Head of caudate nucleus (tissue), 42 donors: ENCODE results near the gene ADAM11.
A peak's percentile ranks its signal among the peaks of the same experiment; 100 is the strongest.

ENCODE experiments used
- DNase-seq, 42 donors: peaks; one replicate each; pipeline versions ENCODE4 v3.0.0 to v3.0.0-alpha.2; 2020 to 2021; ENCODE audit warnings: mixed read lengths in 7 of 42
- intact Hi-C: fragments of 100-400 bp; cut with DNase I; formaldehyde crosslinking; loops from one replicate; pipeline ENCODE4 v1.15.0; 2022

ADAM11 gene

DNA sequence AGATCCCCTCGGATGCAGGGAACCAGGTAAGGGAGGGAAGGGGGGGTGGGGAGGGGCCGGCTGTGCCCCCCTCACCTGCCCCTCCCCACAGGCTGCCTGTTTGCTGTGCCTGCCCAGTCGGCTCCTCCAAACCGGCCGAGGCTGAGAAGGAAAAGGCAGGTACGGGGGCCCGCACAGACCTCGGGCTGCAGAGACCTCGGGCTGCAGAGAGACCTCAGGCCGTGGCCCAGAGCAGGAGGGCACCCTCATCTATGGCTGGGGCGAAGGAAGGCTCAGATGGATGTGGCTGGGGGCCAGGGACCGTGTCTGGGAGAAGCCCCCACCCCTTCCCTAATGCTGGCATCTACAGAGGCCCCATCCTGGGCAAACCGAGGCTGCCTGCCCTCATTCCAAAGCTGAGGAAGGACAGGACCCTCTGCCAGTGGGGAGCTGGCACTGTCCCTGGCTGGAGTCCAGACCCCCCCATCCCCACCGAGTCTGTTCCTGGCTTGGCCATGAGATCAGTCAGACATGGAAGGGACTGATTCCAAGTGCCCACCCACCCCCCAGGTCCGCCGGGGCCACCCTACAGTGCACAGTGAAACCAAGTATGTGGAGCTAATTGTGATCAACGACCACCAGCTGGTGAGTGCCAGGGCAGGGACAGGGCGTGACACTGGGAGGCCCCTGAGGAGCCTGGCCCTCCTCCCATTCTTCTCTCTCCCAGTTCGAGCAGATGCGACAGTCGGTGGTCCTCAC is 13.7 kb downstream of the ADAM11 start:
- intact Hi-C loops, result no loop called here
- no peak for DNase-seq

DNA sequence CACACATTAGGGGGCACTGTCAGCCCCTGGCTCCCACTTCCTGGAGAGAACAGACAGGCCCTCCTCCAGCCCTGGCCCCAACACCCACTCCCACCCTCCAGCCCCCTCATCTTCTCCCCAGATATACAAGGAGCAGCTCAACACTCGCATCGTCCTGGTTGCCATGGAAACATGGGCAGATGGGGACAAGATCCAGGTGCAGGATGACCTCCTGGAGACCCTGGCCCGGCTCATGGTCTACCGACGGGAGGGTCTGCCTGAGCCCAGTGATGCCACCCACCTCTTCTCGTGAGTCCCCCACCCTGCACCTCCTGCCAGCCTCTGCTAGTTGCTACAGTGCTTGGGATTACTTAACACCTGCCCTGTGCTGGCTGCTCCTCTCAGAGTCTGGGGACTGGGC is 14.4 kb downstream of the ADAM11 start:
- DNase-seq, result no peak
- intact Hi-C loops, result no loop called here

DNA sequence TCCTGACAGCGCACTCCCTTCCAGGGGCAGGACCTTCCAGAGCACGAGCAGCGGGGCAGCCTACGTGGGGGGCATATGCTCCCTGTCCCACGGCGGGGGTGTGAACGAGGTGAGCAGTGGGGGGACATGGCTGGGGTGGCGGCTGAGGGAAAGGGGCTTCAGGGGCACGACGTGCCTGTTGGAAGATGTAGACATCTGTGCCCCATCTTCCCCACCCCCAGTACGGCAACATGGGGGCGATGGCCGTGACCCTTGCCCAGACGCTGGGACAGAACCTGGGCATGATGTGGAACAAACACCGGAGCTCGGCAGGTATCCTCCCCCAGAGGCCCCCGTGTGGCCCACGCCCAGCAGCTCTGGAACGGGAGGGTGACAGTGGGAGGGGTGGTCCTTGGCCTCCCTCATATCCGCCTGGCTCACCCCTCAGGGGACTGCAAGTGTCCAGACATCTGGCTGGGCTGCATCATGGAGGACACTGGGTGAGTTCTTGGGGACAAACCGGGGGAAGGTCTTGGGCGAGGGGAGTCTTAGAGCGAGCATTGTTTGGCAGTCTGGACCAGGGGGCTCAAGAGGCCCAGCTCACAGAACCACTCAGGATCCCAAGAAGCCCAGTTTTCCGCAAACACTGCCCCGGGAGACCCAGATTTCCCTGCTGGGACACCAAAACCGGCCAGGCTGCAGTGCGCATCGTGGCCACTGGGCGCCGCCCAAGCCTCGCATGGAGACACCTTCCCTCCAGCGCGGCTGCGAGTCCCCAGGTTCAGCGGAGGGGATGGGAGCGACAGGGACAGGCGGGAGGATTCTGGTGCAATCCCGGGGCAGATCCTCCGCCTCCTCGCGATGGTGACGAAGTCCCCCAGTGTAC is 15.7 kb downstream of the ADAM11 start:
- intact Hi-C loops, result no loop called here
- peak; percentile 84 to 97 (median 93) for DNase-seq

DNA sequence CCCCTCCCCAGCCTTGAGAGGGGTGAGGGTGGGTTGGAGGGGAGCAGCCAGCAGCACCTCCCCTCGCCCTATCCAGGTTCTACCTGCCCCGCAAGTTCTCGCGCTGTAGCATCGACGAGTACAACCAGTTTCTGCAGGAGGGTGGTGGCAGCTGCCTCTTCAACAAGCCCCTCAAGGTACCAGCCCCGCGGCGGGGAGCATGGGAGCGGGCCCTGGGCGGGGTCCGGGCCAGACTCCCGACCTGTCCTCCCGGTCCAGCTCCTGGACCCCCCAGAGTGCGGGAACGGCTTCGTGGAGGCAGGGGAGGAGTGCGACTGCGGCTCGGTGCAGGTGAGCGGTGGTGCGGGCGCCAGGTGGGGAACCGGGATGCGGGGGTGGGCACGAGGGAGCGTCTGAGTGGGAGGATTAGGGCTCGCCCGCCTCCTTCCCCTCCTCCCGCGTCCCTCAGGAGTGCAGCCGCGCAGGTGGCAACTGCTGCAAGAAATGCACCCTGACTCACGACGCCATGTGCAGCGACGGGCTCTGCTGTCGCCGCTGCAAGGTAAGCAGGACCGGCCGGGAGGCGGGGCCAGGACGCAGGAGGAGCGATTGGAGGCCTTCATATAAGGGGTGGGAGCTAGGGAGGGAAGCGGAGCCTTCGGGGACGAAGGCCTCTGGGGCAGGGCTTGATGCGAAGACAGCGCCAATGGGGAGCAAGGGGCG is 16.5 kb downstream of the ADAM11 start:
- intact Hi-C loops, result no loop called here
- peak in 40 of 42 donors; percentile 92 to 99 (median 97) for DNase-seq

DNA sequence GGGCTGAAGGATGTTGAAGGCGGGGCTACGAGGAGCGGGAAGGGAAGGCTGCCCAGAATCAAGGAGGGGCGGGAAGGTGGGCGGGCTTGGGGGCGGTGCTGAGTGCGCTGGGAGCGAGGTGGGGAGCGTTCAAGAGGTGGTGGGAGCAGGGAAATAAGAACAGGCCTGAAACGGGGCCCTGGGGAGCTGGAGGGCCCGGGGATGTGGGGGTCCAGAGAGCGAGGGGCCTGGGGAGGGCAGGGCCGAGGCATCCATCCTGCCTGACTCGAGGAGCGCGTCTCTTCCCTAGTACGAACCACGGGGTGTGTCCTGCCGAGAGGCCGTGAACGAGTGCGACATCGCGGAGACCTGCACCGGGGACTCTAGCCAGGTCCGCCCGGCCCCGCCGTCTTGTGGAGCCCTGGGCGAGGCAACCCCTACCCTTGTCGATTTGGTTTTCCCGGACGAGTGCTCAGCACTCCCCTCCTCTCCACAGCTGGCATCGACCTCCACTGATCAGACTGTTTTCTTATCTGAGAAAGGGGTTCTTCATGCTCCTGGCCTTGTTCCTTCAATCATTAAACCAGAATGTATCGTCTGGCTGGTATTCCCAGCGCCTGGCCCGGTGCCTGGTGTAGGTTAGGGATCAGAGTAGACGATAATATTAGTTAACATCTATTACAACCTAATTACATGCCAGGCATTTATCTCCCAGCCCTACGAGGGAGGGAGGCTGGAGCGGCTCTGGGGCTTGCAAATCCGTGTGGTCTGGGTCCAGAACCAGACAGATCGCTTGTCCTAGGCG is 17.2 kb downstream of the ADAM11 start:
- peak in 4 of 42 donors; percentile 20 to 96 (median 60) for DNase-seq
- intact Hi-C loops, result no loop called here

DNA sequence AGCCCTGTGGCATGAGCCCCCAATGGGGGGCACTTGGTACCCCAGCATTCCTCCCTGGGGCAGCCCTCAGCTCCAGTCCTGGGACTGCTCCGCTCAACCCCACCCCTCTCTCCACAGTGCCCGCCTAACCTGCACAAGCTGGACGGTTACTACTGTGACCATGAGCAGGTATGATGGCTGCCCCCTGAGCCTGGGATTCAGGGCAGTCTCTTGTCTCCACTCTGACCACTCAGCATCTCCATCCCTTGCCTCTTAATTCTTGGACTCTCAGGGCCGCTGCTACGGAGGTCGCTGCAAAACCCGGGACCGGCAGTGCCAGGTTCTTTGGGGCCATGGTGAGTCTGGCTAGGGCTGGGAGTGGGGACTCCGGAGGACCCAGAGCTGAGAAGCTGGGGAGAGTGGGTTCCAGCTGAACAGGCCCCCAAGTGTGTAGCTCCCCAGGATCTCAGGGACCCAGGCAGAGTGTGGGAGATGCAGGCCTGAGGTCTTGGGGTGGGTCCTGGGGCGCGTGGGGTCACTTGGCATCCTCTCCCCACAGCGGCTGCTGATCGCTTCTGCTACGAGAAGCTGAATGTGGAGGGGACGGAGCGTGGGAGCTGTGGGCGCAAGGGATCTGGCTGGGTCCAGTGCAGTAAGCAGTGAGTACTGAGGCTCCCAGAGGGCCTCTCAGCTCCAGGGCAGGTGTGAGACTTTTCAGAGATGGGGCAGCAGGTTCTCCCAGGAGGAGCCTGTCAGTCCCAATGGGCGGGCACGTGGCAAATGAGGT is 18.0 kb downstream of the ADAM11 start:
- DNase-seq, result no peak
- intact Hi-C loops, result no loop called here

DNA sequence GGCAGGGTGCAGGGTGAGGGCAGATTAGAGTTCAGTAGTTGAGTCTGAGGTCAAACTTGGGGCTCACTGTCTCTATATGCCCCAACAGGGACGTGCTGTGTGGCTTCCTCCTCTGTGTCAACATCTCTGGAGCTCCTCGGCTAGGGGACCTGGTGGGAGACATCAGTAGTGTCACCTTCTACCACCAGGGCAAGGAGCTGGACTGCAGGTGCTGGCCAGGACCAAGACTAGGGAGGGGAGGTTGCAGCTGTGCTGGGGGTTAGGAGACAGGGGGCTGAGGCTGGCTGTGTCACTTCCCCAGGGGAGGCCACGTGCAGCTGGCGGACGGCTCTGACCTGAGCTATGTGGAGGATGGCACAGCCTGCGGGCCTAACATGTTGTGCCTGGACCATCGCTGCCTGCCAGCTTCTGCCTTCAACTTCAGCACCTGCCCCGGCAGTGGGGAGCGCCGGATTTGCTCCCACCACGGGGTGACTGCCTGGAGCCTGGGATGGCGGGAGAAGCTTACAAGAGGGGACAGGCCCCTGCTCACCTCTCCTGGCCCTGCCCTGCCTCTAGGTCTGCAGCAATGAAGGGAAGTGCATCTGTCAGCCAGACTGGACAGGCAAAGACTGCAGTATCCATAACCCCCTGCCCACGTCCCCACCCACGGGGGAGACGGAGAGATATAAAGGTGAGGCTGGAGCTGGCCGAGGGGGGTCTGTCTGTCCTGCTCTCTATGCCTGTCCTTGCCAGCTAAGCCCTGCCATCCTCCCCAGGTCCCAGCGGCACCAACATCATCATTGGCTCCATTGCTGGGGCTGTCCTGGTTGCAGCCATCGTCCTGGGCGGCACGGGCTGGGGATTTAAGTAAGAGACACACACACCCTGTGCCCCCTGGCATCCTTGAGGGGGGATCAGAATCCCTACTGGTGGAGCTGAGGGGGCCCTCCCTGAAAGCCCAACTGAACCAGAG is 18.9 kb downstream of the ADAM11 start:
- DNase-seq, result no peak
- intact Hi-C loops, result loop anchor here (2.0 kb wide), 1 partner anchor 87 kb away; no protein-coding TSS in a partner anchor

DNA sequence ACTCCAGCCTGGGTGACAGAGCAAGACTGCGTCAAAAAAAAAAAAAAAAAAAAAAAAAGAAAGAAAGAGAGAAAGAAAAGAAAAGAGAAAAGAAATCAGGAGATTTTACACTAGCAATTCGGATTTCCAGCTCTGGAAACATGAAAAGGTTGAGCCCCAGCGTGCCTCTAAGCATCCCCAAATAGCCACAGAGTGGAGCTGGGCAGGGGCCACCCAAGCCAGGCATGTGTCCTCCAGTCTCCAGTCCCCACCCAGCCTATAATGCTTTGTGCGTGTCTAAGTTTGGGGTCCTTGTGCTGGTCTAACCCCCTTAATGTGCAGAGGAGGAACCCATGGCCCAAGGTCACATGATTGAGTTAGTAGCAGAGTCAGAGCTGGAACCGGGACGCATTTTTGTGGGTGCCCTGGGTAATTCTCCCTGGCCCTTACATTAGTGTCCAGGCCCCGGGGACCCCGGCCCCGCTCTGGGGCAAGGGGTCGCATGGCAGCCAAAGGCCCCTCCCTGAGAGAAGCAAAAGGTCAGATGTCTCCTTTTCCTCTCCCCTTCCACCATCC is 19.9 kb downstream of the ADAM11 start:
- DNase-seq, result no peak
- intact Hi-C loops, result loop anchor here (2.0 kb wide), 1 partner anchor 86 kb away; no protein-coding TSS in a partner anchor

DNA sequence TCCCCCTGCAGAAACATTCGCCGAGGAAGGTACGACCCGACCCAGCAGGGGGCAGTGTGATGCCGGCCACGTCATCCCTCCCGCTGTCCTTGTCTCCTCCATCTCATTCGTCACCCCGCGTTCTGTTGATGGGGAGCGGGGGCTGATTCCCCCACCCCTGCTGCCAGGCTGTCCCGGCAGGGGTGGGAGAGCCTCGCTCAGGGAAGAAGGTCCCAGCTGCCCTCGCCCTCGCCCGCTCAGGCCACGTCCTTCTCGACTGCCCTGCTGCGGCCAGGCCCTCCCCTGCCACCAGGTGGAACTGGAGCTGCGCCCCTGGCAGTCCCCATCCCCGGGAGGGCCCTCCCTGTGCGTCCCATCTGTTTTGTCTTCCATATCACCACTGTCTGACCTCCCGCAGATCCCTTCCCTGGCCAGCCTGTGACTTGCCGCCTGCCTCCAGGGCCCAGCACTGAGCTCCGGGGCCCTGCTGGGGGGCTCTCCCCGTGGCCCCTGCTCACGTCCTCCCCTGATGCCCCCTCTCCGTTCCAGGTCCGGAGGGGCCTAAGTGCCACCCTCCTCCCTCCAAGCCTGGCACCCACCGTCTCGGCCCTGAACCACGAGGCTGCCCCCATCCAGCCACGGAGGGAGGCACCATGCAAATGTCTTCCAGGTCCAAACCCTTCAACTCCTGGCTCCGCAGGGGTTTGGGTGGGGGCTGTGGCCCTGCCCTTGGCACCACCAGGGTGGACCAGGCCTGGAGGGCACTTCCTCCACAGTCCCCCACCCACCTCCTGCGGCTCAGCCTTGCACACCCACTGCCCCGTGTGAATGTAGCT is 20.6 kb downstream of the ADAM11 start:
- DNase-seq, result peak; percentile 81 to 96 (median 90)
- intact Hi-C loops, result loop anchor here (2.0 kb wide), 1 partner anchor 85 kb away; no protein-coding TSS in a partner anchor

DNA sequence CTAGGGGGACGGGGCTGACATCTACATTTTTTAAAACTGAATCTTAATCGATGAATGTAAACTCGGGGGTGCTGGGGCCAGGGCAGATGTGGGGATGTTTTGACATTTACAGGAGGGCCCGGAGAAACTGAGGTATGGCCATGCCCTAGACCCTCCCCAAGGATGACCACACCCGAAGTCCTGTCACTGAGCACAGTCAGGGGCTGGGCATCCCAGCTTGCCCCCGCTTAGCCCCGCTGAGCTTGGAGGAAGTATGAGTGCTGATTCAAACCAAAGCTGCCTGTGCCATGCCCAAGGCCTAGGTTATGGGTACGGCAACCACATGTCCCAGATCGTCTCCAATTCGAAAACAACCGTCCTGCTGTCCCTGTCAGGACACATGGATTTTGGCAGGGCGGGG is 21.4 kb downstream of the ADAM11 start:
- intact Hi-C loops, result no loop called here
- DNase-seq, result no peak

DNA sequence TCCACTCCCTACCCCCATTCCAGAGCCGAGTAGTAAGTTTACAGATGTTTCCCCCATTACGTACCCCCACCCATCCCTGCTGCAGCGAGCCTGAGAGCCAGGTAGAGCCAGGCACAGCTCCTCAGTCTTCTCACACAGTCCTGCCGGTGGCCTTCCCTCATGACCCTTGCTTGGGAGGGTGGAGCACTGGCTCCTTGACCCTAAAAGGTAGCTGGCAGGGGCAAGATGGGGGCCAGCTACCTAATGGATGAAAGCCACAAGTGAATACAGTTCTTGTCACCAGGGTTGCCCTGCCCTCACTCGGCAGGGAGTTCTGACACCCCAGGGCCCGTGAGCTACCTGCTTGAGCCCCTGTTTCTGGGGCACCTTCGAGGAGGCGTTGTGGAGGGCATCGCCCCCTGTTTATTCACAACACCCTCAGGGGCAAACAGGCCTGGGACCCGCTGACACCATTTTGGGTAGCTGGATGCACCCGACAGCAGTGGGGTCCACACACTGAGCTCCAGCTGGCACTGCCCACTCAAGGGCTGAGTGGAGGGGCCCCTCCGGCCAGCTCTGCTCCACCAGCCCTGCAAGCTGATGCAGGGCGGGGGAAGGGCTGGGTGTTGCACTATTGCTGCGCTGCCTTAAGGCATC is 22.2 kb downstream of the ADAM11 start:
- intact Hi-C loops, result no loop called here
- DNase-seq, result no peak

DNA sequence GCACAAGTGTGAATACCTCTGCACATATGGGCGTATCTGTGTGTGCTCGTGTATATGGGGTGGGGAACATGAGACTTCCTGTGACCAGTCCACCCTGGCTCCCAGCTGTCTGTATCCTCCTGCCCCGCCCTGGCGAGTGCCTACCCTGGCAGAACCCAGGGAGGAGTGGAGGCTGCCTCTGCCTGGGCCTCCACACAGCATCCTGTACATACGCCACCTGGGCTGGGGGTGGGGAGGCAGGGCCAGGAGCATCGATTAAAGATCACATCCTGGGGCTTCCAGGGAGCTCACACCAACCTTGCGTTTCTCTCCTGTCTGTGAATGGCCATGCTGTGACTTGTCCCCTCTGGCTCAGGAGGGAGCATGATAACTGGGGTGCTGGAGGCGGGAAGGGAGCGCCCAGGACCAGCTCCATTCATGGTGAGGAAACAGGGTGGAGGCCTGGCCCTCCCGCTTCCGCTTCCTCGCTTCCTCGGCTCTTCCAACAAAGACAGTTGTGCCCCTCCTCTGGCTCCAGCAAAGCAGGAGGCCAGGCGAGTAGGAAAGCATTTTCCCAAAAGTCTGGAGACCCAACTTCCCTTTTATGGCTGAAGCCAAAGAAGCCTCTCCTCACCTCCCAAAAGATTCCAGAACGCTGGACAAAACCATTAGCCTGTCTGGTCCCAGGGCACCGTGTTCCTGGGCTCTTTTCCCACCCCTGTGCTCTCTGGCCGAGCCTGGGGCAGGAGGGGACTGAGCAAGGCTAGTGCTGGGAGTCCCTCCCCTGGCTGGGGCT is 22.9 kb downstream of the ADAM11 start:
- intact Hi-C loops, result no loop called here
- DNase-seq, result no peak

DNA sequence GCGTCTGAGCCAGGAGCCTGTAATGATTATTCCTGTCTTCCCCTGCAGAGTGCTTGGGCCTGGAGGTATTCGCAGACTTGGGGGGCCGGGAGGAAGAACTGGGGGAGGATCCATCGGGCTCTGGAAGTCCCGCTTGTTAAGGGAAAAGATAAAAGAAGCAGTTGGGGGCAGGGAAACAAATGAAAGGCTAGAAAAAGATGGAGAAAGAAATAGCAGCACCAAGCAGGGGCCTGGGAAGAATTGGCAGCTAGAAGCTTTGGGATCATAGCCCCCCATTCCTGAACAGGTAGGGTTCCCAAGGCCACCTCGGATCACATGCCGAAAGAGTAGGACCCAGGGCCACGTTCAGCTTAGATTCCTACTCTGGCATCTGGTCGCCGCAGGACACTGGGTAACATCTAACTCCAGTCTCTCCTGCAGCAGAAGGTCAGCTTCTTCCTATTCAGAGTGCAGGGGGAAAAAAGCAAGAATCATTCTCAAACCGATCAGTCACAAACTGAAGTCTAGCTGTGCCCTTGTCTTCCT is 23.6 kb downstream of the ADAM11 start:
- intact Hi-C loops, result no loop called here
- DNase-seq, result no peak

DNA sequence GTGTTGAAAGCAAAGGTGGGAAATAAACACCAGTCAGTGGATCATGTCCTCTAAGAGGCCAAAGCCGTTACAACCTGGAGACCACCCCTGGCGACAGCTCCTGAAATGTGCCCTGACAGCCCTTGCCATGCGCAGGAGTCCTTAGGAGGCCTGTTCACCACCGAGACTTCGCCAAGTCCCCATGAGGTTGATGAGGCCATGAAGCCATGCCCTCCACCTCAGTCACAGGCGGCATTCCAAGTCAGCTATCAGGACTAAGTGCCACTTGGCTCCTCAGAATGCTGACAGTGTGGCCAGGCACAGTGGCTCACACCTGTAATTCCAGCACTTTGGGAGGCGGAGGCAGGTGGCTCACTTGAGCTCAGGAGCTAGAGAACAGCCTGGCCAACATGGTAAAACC is 27.1 kb downstream of the ADAM11 start:
- intact Hi-C loops, result no loop called here
- DNase-seq, result peak in 1 of 42 donors; percentile 21
